ENCODE data around the gene NFIA. TPM values are rescaled to one million over a fixed set of nuclear protein-coding genes. Genes with fewer than 3 reads are reported as not detected.

NFIA gene
- total and polyA plus RNA-seq, 4 experiments from 2014 or later = 5.1 to 7.3 (median 6.7) TPM

DNA sequence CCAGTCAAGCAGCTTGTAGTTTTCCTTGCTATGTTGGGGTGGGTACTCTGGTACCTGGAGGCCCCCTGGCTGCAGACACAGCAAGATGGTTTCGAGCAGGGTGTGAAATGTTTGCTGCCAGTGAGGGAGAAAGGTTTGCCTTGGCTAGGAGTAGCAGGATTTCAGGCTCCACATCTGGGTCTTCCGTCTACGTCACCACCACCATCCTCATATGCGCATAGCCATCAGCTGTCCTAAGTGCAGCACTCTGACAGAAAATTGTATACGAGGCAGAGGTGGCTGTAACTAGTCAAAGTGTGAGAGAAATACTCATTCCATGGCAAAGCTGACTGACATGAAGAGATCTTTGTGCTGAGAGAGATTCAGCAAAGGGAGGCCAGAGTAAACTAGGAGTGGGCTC lies 212.6 kb downstream of the NFIA start:
- no peak overlapping the region for H3K4me3 Mint-ChIP-seq
- no peaks in the 10 kb centered on the region for H3K36me3 ChIP-seq (ENCODE audit: insufficient read depth, low read length)
- H3K27ac ChIP-seq (ENCODE audit: low read depth, low read length) = no peak overlapping the region
- no peaks in the 10 kb centered on the region for H3K36me3 Mint-ChIP-seq
- H3K27ac Mint-ChIP-seq = no peak overlapping the region
- no peak overlapping the region for H3K4me3 ChIP-seq (ENCODE audit: low read length in 2 of 2)
- H3K27me3 Mint-ChIP-seq = no peaks in the 10 kb centered on the region
- no peaks in the 10 kb centered on the region for H3K27me3 ChIP-seq (ENCODE audit: insufficient read depth, low read length)
- no peaks in the 10 kb centered on the region for H3K4me1 ChIP-seq (ENCODE audit: insufficient read depth, low read length)
- ChIA-PET CTCF (ENCODE audit: partially characterized antibody) (no interaction called here), POLR2A (ENCODE audit: partially characterized antibody) (no interaction called here)
- intact Hi-C loops (cut with micrococcal nuclease) = no loop called here
- H3K4me1 Mint-ChIP-seq = no peaks in the 10 kb centered on the region
- DNase-seq = no peak
- peaks cover 0 to 2% (median 0%) of the 10 kb centered on the region in 8 donors for H3K9me3 Mint-ChIP-seq
- no peaks in the 10 kb centered on the region for H3K9me3 ChIP-seq (ENCODE audit: control insufficient read depth in 1 of 2, low read length in 2 of 2)

DNA sequence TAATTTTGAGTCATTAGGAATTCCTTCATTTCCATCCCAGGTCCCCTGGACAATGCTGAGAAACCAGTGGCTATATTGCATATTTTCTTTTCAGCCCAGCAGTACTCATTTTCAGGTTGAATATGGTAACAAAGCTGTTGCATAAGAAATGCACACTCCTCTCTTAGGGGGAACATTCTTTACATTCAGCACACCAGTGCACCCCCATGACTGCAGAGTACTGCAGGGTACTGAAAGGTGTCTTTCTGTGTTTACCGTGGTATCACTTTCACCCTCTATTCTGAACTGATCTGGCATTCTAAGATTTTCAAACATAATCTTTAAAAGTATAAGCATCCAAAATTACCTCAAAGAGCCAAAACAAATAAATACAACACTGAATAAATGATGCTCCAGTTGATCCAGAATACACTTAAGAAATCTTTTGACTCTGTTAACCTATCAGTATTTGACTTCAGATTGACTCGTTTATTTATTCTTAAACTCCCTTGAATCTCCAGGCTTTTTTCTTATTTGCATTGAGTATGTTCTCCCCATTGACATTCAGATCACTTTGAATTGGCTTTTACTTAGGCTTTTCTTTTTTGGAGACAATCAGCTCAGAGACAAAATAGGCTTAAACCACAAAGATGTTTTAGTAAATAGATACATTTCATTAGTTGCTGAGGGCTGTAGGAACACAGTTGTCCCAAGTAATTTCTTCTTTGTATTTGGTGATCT lies 213.6 kb downstream of the NFIA start:
- CTCF ChIA-PET (ENCODE audit: partially characterized antibody) = no interaction called here
- no peak overlapping the region for H3K4me3 Mint-ChIP-seq
- H3K9me3 ChIP-seq (ENCODE audit: control insufficient read depth in 1 of 2, low read length in 2 of 2) = no peaks in the 10 kb centered on the region

DNA sequence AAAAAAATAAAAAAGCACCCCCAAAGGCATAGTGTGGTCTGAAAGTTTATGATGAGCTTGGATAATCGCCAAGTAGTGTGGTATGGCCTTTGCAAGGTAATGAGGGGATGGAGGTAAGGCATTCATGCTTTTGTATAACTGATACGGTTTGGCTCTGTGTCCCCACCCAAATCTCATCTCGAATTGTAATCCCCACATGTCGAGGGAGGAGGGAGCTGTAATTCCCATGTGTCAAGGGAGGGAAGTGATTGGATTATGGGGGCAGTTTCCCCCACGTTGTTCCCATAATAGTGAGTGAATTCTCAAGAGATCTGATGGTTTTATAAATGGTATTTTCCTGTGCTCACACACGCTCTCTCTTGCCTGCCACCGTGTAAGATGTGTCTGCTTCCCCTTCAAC lies 215.5 kb downstream of the NFIA start:
- Mint-ChIP-seq H3K4me1 (peaks cover 7 to 10% (median 9%) of the 10 kb centered on the region in 4 donors), H3K27ac (no peak overlapping the region), H3K27me3 (no peaks in the 10 kb centered on the region), H3K36me3 (no peaks in the 10 kb centered on the region), H3K4me3 (no peak overlapping the region), H3K9me3 (peaks cover 0 to 2% (median 0%) of the 10 kb centered on the region in 8 donors)
- CTCF ChIA-PET (ENCODE audit: partially characterized antibody) = no interaction called here
- Histone ChIP-seq H3K4me3 (ENCODE audit: low read length in 2 of 2) (no peak overlapping the region), H3K27ac (ENCODE audit: low read depth, low read length) (no peak overlapping the region), H3K36me3 (ENCODE audit: insufficient read depth, low read length) (no peaks in the 10 kb centered on the region), H3K9me3 (ENCODE audit: control insufficient read depth in 1 of 2, low read length in 2 of 2) (no peaks in the 10 kb centered on the region), H3K4me1 (ENCODE audit: insufficient read depth, low read length) (no peaks in the 10 kb centered on the region), H3K27me3 (ENCODE audit: insufficient read depth, low read length) (no peaks in the 10 kb centered on the region)
- DNase-seq = no peak
- POLR2A ChIA-PET (ENCODE audit: partially characterized antibody) = no interaction called here
- intact Hi-C loops (cut with micrococcal nuclease) = no loop called here

More for the DNA sequence above, 213.6 kb downstream of the NFIA start:
- Histone ChIP-seq H3K36me3 (ENCODE audit: insufficient read depth, low read length) (no peaks in the 10 kb centered on the region), H3K27ac (ENCODE audit: low read depth, low read length) (no peak overlapping the region), H3K4me1 (ENCODE audit: insufficient read depth, low read length) (no peaks in the 10 kb centered on the region), H3K4me3 (ENCODE audit: low read length in 2 of 2) (no peak overlapping the region), H3K27me3 (ENCODE audit: insufficient read depth, low read length) (no peaks in the 10 kb centered on the region)
- peaks cover 0 to 2% (median 0%) of the 10 kb centered on the region in 8 donors for H3K9me3 Mint-ChIP-seq
- no peak for DNase-seq
- POLR2A ChIA-PET (ENCODE audit: partially characterized antibody) = no interaction called here
- no peaks in the 10 kb centered on the region for H3K27me3 Mint-ChIP-seq
- no peaks in the 10 kb centered on the region for H3K4me1 Mint-ChIP-seq
- intact Hi-C loops (cut with micrococcal nuclease) = no loop called here
- H3K27ac Mint-ChIP-seq = no peak overlapping the region
- no peaks in the 10 kb centered on the region for H3K36me3 Mint-ChIP-seq

DNA sequence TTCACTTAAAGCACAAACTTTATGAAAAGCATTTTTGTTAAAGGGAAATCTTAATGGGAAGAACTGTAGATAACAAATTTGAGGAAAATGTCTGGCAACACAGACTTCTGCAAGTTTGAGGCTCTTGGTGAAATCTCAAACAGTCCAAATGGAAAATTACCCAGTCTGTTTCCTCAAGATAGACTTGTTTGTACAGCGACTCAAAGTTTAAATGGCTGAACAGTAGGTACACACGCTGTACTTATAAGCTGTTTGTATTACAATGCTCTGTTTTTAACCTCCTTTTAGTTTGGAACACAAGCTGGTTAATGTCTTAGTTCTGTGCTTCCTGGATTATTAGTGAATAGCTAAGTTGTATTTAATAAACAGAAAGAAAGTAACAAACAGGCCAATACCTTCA lies 217.1 kb downstream of the NFIA start:
- Mint-ChIP-seq H3K27ac (no peak overlapping the region), H3K36me3 (no peaks in the 10 kb centered on the region), H3K4me1 (peaks cover 7 to 10% (median 9%) of the 10 kb centered on the region in 4 donors), H3K4me3 (no peak overlapping the region), H3K27me3 (no peaks in the 10 kb centered on the region), H3K9me3 (peaks cover 0 to 2% (median 0%) of the 10 kb centered on the region in 8 donors)
- H3K4me1 ChIP-seq (ENCODE audit: insufficient read depth, low read length) = no peaks in the 10 kb centered on the region
- H3K27ac ChIP-seq (ENCODE audit: low read depth, low read length) = no peak overlapping the region
- no peak overlapping the region for H3K4me3 ChIP-seq (ENCODE audit: low read length in 2 of 2)
- no peaks in the 10 kb centered on the region for H3K9me3 ChIP-seq (ENCODE audit: control insufficient read depth in 1 of 2, low read length in 2 of 2)
- DNase-seq = no peak
- intact Hi-C loops (cut with micrococcal nuclease) = no loop called here
- ChIA-PET CTCF (ENCODE audit: partially characterized antibody) (no interaction called here), POLR2A (ENCODE audit: partially characterized antibody) (no interaction called here)
- no peaks in the 10 kb centered on the region for H3K36me3 ChIP-seq (ENCODE audit: insufficient read depth, low read length)
- no peaks in the 10 kb centered on the region for H3K27me3 ChIP-seq (ENCODE audit: insufficient read depth, low read length)

DNA sequence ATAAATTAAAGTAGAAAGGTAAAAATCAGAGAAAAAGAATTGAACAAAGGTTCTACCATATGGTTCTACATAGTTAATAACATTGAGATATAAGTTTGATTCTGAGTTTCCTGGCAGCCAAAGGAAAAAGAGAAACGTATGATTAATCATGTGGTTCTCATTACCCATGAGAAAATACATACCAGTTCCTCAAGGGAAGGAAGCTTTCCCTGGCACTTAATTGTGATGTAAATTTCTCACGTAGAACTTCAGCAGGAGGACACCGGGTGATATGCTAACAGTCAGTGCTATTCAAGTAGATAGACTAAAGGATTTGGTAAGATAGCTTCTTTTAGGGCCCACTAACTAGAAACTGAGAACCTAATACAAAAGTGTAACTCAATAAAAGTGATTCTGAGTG lies 218.5 kb downstream of the NFIA start:
- no peaks in the 10 kb centered on the region for H3K36me3 ChIP-seq (ENCODE audit: insufficient read depth, low read length)
- POLR2A ChIA-PET (ENCODE audit: partially characterized antibody) = no interaction called here
- no peaks in the 10 kb centered on the region for H3K9me3 ChIP-seq (ENCODE audit: control insufficient read depth in 1 of 2, low read length in 2 of 2)
- Mint-ChIP-seq H3K27me3 (no peaks in the 10 kb centered on the region), H3K27ac (no peak overlapping the region), H3K4me3 (no peak overlapping the region), H3K4me1 (peaks cover 7 to 10% (median 9%) of the 10 kb centered on the region in 4 donors), H3K36me3 (no peaks in the 10 kb centered on the region), H3K9me3 (peaks cover 0 to 2% (median 0%) of the 10 kb centered on the region in 8 donors)
- no peak overlapping the region for H3K27ac ChIP-seq (ENCODE audit: low read depth, low read length)
- no peak overlapping the region for H3K4me3 ChIP-seq (ENCODE audit: low read length in 2 of 2)
- no peak for DNase-seq
- intact Hi-C loops (cut with micrococcal nuclease) = no loop called here
- H3K4me1 ChIP-seq (ENCODE audit: insufficient read depth, low read length) = no peaks in the 10 kb centered on the region
- CTCF ChIA-PET (ENCODE audit: partially characterized antibody) = interaction anchor here (1.3 kb wide), 1 partner anchor 251 kb away, joined by 4 read pairs; no protein-coding TSS in a partner anchor
- no peaks in the 10 kb centered on the region for H3K27me3 ChIP-seq (ENCODE audit: insufficient read depth, low read length)

DNA sequence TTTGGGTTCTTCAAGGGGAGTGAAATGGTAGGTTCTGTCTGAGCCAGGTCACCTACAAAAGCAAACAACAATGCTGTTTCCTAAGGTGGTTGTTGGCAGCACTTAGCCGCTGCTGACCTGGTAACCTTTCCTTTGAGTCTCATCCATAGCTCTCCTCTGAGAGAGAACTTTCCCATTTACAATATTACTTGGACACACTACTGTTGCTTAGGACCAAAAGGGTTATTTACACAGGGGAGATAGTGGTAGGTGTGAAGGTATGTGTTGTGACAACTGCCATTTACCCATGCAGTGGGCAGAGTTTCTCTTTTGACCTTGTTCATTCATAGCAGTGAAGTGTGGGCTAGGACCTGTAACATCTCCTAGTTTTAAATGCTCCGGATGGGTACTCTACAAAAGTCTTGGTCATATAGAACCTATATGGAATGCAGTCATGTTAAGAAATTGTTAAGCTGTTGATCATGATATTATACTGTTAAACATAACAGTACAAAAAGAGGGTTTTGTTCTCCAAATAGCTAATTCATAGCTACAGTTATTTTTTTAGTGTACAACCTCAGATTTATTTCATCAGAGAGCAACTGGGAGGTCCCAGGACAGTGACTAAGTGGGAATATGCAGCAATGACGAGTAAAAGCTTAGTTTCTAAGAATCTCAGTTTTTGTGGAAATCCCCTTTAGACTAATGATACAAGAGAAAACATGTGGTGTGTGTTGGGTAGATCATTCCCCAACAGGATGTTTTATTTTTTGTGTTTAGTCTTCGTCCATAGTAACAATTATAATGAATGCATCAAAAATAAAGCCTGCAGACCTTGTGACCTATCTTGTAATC lies 219.7 kb downstream of the NFIA start:
- Mint-ChIP-seq H3K27ac (peak overlapping the region in 1 of 7 donors; percentile 53), H3K27me3 (no peaks in the 10 kb centered on the region), H3K9me3 (peaks cover 0 to 2% (median 0%) of the 10 kb centered on the region in 8 donors), H3K4me1 (peaks cover 7 to 10% (median 9%) of the 10 kb centered on the region in 4 donors), H3K4me3 (no peak overlapping the region), H3K36me3 (no peaks in the 10 kb centered on the region)
- Histone ChIP-seq H3K4me3 (ENCODE audit: low read length in 2 of 2) (no peak overlapping the region), H3K36me3 (ENCODE audit: insufficient read depth, low read length) (no peaks in the 10 kb centered on the region), H3K27me3 (ENCODE audit: insufficient read depth, low read length) (no peaks in the 10 kb centered on the region), H3K27ac (ENCODE audit: low read depth, low read length) (no peak overlapping the region), H3K4me1 (ENCODE audit: insufficient read depth, low read length) (no peaks in the 10 kb centered on the region), H3K9me3 (ENCODE audit: control insufficient read depth in 1 of 2, low read length in 2 of 2) (no peaks in the 10 kb centered on the region)
- peak in 1 of 5 donors; percentile 7 for DNase-seq
- intact Hi-C loops (cut with micrococcal nuclease) = no loop called here
- POLR2A ChIA-PET (ENCODE audit: partially characterized antibody) = no interaction called here
- CTCF ChIA-PET (ENCODE audit: partially characterized antibody) = interaction anchor here (1.3 kb wide), 1 partner anchor 252 kb away, joined by 4 read pairs; no protein-coding TSS in a partner anchor

DNA sequence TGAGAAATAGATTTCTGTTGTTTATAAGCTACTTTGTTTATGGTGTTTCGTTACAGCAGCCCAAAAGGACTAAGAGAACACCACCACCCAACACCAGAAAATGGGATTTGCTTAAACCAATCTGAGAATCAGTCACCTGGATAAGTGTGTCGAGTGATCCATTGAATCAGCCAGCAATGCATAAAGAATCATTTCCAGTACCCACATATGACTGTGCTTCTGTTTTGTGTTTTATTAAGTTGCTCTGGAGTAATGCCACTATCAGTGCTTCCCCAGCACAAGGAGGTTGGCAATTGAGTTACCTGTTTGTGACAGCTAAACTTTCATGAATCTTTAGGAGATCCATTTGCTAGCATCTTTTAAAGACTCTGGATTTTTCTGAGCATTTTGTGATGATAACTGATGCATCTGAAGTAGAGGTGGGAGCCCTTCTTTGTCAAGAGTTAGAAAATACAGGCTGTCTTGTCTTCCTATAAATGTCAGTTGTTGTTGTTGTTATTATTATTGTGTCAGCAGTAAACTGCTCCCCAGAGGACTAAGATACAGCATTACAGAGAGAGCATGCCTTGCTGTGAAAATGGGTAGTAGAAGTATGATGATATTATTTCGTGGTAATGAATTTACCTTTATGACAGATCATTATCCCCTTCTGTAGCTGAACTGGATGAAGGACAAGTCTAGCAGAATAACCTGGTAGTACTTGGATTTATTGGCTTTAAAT lies 225.2 kb downstream of the NFIA start:
- peaks cover 0 to under 1% (median 0%) of the 10 kb centered on the region in 4 donors for H3K4me1 Mint-ChIP-seq
- H3K36me3 Mint-ChIP-seq = no peaks in the 10 kb centered on the region
- ChIA-PET CTCF (ENCODE audit: partially characterized antibody) (no interaction called here), POLR2A (ENCODE audit: partially characterized antibody) (no interaction called here)
- Histone ChIP-seq H3K4me1 (ENCODE audit: insufficient read depth, low read length) (no peaks in the 10 kb centered on the region), H3K9me3 (ENCODE audit: control insufficient read depth in 1 of 2, low read length in 2 of 2) (no peaks in the 10 kb centered on the region), H3K27me3 (ENCODE audit: insufficient read depth, low read length) (no peaks in the 10 kb centered on the region), H3K27ac (ENCODE audit: low read depth, low read length) (no peak overlapping the region), H3K4me3 (ENCODE audit: low read length in 2 of 2) (no peak overlapping the region), H3K36me3 (ENCODE audit: insufficient read depth, low read length) (no peaks in the 10 kb centered on the region)
- H3K9me3 Mint-ChIP-seq = no peaks in the 10 kb centered on the region
- no peak overlapping the region for H3K27ac Mint-ChIP-seq
- DNase-seq = no peak
- intact Hi-C loops (cut with micrococcal nuclease) = no loop called here
- H3K27me3 Mint-ChIP-seq = no peaks in the 10 kb centered on the region
- no peak overlapping the region for H3K4me3 Mint-ChIP-seq

Data from CD4-positive, alpha-beta memory T cell (primary cell).